ENCODE measurements around the gene CEBPB.

Gene CEBPB

DNA sequence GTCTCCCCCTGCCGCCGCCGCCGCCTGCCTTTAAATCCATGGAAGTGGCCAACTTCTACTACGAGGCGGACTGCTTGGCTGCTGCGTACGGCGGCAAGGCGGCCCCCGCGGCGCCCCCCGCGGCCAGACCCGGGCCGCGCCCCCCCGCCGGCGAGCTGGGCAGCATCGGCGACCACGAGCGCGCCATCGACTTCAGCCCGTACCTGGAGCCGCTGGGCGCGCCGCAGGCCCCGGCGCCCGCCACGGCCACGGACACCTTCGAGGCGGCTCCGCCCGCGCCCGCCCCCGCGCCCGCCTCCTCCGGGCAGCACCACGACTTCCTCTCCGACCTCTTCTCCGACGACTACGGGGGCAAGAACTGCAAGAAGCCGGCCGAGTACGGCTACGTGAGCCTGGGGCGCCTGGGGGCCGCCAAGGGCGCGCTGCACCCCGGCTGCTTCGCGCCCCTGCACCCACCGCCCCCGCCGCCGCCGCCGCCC, 474 bp downstream of the CEBPB start:
- TF ChIP-seq, protein P1, sequence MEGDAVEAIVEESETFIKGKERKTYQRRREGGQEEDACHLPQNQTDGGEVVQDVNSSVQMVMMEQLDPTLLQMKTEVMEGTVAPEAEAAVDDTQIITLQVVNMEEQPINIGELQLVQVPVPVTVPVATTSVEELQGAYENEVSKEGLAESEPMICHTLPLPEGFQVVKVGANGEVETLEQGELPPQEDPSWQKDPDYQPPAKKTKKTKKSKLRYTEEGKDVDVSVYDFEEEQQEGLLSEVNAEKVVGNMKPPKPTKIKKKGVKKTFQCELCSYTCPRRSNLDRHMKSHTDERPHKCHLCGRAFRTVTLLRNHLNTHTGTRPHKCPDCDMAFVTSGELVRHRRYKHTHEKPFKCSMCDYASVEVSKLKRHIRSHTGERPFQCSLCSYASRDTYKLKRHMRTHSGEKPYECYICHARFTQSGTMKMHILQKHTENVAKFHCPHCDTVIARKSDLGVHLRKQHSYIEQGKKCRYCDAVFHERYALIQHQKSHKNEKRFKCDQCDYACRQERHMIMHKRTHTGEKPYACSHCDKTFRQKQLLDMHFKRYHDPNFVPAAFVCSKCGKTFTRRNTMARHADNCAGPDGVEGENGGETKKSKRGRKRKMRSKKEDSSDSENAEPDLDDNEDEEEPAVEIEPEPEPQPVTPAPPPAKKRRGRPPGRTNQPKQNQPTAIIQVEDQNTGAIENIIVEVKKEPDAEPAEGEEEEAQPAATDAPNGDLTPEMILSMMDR (conservative IDR thresholded peaks at IDR 0.05) = no peak
- TF ChIP-seq ZFX (IDR thresholded peaks at IDR 0.05) = no peak
- peak overlapping the region; percentile 91 for H3K27ac ChIP-seq

DNA sequence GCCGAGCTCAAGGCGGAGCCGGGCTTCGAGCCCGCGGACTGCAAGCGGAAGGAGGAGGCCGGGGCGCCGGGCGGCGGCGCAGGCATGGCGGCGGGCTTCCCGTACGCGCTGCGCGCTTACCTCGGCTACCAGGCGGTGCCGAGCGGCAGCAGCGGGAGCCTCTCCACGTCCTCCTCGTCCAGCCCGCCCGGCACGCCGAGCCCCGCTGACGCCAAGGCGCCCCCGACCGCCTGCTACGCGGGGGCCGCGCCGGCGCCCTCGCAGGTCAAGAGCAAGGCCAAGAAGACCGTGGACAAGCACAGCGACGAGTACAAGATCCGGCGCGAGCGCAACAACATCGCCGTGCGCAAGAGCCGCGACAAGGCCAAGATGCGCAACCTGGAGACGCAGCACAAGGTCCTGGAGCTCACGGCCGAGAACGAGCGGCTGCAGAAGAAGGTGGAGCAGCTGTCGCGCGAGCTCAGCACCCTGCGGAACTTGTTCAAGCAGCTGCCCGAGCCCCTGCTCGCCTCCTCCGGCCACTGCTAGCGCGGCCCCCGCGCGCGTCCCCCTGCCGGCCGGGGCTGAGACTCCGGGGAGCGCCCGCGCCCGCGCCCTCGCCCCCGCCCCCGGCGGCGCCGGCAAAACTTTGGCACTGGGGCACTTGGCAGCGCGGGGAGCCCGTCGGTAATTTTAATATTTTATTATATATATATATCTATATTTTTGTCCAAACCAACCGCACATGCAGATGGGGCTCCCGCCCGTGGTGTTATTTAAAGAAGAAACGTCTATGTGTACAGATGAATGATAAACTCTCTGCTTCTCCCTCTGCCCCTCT, 1.1 kb downstream of the CEBPB start:
- H3K27ac ChIP-seq = peak overlapping the region; percentile 91
- TF ChIP-seq, protein P1 (conservative IDR thresholded peaks at IDR 0.05) = no peak; the same call in 1 of the 2 replicates
- peak; percentile 91; the same call in 1 of the 2 replicates for TF ChIP-seq ZFX (IDR thresholded peaks at IDR 0.05)

DNA sequence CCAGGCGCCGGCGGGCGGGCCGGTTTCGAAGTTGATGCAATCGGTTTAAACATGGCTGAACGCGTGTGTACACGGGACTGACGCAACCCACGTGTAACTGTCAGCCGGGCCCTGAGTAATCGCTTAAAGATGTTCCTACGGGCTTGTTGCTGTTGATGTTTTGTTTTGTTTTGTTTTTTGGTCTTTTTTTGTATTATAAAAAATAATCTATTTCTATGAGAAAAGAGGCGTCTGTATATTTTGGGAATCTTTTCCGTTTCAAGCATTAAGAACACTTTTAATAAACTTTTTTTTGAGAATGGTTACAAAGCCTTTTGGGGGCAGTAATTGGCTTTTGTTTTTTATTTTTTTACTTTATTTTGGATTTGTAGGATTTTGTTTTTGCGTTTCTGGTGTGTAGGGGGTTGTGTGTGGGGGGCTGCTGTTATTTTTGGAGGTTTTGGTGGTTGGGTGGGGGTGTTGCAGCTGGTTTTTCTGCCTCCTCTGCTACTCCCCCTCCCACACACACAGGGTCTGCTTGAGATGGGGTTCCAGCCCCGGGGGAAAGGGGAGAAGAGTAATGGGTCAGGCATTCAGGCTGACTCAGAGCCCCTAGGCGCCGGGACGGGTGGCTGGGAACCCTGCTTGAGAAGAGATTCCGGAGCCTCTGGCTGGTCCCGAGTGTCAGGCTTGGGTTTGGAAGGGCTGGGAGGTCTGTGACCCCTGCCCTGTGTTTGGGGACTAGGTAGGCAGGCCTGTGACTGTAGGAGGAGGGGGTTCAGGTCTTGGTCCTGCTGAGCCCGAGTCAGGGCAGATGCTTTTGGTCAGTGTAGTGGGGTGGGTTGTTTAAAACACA, 2.0 kb downstream of the CEBPB start:
- H3K27ac ChIP-seq = peak overlapping the region; percentile 91
- no peak for TF ChIP-seq ZFX (IDR thresholded peaks at IDR 0.05)
- TF ChIP-seq, protein P1 (conservative IDR thresholded peaks at IDR 0.05) = no peak

DNA sequence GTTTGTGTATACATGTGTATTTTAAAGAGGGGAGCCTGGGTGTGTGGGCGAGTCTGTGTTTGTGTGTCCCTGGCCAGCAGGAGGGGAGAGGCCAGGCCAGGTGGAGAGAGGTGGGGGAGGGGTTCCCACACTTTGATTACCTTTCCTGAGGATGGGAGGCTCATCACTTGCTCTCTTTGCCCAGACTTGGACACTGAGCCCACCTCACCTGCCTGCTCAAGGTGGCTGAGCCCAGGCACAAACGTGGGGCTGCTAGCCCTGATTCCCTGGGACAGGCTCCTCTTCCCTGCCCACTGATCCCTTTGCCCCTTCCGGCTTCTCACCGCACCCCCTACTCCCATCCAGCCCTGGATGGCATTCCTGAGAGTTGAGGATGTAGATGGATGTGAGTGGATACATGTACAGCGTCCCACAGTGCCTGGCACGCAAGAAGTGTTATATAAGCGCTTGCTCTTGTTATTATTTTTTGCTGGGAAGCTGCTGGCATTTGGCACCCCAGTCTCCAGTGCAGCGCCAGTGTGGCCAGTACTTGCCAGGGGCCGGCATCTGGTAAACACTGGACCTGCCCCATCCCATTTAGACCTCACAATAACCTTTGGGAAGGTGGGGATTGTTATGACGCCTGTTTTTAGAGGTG, 2.7 kb downstream of the CEBPB start:
- peak overlapping the region; percentile 91 for H3K27ac ChIP-seq
- TF ChIP-seq, protein P1 (conservative IDR thresholded peaks at IDR 0.05) = no peak
- no peak for TF ChIP-seq ZFX (IDR thresholded peaks at IDR 0.05)

DNA sequence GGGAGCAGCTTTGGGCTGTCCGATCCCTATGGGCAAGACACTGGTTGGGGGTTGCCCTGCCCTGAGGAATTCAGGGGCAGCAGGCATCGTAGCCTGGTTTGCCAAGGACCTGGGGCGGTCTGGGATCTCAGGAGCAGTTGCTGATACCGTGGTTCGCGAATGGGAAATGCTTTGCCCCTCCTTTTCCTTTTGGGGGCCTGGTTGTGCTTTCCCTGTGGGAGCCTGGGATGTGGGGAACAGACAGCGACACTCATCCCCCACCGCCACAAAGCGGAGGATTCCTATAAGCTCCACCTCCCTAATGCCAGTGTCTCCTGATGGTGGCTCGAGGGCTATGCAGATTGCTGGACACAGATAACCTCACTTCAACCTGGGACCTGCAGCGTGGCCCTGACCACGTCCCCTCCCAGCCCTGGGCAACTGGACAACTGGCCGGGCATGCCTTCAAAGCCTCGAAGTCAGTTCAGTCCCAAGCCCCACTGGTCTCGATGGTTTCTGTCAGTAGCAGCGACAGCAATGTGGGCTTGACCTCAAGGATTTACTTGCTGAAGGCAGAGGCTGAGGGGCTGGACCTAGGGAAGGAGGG, 3.3 kb downstream of the CEBPB start:
- H3K27ac ChIP-seq = no peak overlapping the region
- TF ChIP-seq ZFX (IDR thresholded peaks at IDR 0.05) = no peak
- TF ChIP-seq, protein P1 (conservative IDR thresholded peaks at IDR 0.05) = no peak

DNA sequence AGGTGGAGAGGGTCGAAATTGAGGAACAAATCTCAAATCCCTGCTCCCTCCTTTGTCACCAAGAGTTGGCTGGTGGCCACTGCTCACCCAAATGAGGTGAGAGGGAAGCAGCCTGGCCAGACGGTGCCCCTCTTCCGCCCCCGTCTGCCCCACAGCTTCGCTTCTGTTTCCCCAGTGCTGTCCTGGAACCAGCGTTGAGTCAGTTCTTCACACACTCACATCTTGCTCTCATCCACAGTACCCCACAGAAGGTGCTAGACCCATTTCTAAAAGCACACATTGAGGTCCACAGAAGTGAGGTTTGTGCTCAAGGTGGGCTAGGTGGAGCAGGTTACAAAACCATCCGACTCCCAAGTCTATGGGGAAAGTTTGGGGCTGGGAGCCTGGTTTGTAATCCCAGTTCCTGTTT, 3.8 kb downstream of the CEBPB start:
- H3K27ac ChIP-seq = no peak overlapping the region
- TF ChIP-seq, protein P1 (conservative IDR thresholded peaks at IDR 0.05) = no peak
- no peak for TF ChIP-seq ZFX (IDR thresholded peaks at IDR 0.05)
